ENCODE results near the gene PRKX. TPM values are rescaled to one million over a fixed set of nuclear protein-coding genes. Genes with fewer than 3 reads are reported as not detected.
"Not testable (repeated sequence)": the region's sequence is repeated elsewhere in the genome, so short reads cannot be mapped to it uniquely, and the experiment has no call there.

PRKX gene
- polyA plus RNA-seq, 1 donor: 19.4 TPM

GRCh38 chrX:3712051-3712869 lies 1.2 kb downstream of the PRKX start:
- no peak for DNase-seq

- no peak for DNase-seq
Measured at GRCh38 chrX:3711331-3711917, 2.0 kb downstream of the PRKX start.

DNA sequence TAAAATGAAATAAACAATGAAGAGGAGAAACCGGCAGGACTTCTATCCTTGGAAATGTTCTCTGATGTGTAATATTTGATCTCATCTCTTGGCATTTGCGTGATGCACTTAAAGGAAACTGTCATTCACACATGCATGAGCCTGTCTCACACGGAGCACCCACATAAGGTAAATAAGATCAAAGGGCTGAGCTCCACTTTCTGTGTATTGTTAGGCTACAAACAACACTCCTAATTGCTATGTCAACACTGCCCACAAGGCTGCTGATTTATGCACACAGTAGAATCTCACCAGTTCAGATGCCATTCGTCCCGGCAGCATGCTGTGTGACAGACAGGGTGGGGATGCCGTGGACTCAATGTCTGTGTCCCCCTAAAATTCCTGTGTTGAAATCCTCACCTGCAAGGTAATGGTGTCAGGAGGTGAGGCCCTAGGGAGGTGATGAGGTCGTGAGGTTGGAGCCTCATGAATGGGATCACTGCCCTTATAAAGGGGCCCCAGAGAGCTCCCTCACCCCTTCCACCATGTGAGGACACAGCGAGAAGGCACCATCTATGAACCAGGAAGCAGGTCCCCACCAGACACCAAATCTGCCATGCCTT lies 5.7 kb downstream of the PRKX start:
- DNase-seq: not testable (repeated sequence)

DNA sequence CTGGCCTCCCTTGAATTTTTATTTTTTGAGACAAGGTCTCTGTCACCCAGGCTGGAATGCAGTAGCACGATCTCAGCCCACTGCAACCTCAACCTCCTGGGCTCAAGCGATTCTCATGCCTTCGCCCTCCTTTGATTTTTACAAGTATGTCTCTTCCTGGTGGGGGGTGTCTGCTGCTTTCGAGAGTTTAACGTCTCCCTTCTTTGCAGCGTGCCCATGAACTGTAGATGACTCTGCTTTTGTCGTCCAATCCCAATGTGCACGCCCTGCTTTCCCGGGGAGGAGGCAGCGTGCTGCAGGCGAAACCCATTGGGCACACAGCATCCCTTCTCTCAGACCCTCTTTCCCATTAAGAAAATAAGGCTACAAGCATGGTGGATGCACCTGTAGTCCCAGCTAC lies 7.0 kb downstream of the PRKX start:
- DNase-seq: no peak

GRCh38 chrX:3703251-3703650 lies 10.2 kb downstream of the PRKX start:
- not testable (repeated sequence) for DNase-seq

DNA sequence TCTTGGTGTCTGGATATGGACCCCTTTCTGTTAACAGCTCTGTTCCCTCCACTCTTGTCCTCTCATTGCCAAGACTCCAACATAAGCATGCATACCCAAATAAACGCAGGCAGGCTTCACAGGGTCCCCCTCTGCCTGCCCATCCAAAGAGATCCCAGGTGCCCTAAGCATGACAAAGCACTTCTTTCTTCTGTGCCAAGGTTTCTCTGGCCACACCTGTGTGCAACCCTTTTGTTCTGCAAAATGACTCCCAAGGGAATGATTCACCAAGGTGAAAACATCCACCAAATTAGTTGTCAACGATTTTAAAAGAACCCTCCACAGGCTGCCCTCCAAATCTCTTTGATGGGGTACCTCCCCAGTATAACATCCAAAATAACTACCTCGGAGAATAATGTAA lies 11.4 kb downstream of the PRKX start:
- DNase-seq: not testable (repeated sequence)

DNA sequence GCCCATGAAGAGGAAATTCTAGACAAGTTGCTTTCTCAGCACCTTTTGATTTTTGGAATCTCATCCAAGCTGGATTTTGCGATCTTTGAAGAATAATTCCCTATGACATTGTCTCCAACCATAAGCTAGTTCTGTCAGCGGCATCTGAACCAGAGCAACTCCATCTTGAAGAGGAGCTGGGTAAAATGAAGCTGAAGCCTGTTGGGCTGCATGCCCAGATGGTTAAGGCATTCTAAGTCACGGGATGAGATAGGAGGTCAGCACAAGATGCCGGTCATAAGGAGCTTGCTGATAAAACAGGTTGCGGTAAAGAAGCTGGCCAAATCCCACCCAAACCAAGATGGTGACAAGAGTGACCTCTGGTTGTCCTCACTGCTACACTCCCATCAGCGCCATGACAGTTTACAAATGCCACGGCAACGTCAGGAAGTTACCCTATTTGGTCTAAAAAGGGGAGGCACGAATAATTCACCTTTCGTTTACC lies 12.0 kb downstream of the PRKX start:
- not testable (repeated sequence) for DNase-seq

DNA sequence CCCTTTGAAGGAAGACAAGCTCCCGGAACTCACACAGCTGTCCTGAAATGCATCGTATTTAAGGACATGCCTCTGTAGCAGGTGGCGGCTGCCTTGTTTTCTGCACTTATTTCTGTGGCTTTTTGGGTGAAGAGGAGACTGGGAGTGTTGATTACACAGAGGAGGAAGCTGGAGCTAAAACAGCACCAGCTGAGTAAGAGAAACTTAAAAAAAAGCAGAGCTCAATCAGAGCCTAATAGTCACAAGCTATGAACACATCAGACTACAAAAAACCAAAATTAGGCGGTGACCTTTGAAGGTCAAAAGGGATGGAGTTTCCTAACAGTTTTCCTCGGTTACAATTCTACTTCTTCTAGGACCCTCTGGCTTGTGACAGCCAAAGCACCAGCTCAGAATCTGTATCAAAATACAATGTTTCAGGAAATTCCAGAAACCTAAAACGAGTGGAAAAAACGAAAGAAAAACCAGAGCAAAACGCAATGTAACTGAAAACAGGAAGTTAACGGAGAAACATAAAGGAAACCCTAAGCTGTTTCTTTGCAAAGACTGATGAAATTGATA lies 13.5 kb downstream of the PRKX start:
- DNase-seq: no peak

DNA sequence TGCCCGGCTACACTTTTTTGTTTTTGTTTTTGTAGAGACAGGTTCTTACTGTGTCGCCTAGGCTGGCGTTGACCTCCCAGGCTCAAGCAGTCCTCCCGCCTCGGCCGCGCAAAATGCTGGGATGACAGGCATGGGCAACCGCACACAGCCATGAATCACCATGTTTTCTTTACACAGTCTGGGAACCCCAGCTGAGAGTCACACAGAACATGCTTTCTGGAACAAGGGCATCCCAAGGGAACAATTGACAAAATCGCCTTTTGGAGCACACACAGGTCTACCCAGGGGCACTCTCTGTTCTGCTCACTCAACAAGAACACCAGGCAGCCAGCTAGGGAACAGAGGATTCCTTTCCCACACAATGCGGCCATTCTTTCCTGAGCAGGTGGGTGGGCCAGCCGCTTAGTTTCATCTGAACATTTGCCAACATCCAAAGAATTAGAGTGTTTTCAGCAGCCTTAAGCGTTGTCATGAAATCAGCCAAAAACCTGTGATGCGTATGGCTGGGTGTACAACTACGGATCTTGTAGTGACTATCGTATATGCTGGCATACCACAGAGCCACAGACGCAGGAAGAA lies 15.7 kb downstream of the PRKX start:
- DNase-seq: no peak

DNA sequence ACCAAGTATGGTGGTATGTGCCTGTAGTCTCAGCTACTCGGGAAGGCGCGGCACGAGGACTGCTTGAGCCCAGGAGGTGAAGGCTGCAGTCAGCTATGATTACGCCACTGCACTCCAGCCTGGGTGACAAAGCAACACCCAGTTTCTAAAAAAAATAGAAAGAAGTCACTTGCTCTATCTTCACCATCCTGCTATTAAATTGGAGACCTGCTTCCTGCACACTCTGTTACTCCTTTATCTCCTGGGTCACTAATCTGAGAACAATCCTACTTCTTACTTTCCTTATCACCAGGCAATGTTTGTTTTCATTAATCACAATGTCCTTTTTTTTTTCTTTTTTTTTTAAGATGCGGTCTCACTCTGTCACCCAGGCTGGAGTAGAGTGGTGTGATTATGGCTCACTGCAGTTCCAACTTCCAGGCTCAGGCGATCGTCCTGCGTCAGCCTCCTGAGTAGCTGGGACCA lies 16.2 kb downstream of the PRKX start:
- DNase-seq: no peak

DNA sequence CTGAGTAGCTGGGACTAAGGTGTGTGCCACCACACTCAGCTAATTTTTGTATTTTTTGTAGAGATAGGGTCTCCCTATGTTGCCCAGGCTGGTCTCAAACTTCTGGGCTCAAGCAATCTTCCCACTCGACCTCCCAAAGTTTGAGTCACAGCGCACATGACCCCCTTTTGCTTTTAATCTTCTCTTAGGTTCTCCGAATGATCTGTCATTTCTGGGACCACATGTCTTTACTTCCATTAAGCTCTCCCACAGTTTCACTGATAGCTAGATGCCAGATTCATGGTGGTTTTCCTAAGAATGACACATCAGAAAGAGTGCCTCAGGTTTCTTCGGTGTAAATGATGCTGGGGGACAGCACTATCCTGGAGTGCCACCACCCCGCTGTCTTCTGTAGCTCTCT lies 17.9 kb downstream of the PRKX start:
- DNase-seq: no peak

- DNase-seq: no peak
Measured at GRCh38 chrX:3690140-3690539, 23.3 kb downstream of the PRKX start.

DNA sequence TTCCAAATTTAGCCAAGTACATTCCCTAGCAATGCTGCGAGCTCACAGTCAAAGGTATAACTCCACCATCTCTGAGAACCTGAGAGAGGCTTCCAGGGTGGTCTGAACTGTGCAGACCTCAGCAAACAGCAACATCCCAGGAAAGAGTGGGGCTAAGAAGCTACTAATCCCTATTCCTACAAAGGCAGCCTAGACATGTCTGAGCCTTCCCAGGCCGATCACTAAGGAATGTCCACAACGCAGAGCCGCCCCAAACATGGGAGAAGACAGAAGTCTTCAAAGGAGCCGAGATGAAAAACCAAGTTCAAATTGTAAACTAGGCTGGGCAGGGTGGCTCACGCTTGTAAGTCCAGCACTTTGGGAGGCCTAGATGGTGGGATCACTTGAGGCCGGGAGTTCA lies 30.2 kb downstream of the PRKX start:
- DNase-seq: not testable (repeated sequence)

DNA sequence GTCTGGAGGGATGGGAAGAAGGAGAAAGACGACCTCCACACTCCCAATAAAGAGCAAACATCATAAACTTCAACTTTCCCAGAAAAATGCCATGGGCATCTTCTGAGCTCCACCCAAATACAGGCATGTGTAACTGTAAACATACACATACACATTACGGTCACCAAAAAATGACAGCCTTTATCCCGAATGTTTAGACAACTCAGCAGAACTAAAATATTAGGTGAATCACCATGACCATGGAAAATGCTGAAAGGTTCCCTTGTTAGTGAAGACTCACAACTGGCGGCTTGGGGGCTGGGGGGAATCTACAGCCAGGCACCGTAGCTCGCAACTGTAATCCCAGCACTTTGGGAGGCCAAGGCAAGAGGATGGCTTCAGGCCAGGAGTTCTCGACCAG lies 33.0 kb downstream of the PRKX start:
- no peak for DNase-seq

DNA sequence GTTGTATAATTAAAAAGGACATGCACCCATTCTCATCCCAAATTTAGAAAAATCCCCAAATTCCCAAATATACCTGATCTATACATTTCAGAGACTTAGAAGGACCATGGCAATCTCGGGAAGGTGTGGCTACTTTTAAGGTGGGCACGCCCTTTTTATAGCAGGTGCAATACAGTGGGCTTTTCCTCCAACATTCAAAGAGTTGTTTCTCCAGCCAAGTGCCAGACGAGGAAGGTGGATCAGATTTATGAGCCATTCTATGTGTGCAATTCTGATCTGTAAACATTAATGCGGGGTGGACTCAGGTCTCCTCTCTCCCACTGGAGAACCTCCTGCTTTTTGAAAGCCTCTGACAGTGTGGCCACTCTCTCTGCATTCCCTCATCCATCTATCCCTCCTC lies 33.8 kb downstream of the PRKX start:
- no peak for DNase-seq

DNA sequence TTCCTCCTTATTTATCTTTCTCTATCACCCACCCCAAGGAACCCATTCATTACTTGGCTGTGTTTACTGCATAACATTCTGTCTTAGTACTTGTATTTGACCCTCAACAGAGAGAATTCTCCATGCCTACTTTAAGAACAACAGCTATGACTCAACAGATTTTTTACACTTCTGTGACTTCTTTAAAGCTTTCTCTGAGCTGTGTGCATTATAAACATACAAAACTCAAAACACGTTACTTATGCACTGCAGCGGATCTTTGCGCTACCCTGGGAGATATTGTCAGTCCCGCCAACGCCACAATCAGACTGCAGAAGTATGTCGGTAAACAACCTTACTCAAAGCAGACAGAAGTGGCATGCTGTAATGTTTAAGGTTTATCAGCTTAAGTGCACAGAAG lies 35.1 kb downstream of the PRKX start:
- DNase-seq: no peak

DNA sequence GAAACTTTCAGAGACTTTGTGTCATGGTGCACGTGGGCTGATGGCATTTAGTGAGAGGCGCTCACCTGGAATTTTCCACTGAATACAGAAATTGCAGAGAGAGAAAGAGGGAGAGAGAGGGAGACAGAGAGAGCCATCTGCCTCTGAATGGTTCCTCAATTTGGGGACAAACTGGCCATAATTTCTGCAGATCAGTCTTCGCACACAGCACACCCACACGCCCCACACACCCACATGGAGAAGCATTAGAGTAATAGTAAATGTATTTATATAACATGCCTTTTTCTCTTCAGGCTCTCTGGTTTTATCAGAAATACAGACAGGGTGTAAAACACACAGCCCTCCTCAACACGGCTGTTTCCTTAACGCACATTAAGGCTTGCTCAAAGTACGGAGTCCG lies 38.6 kb downstream of the PRKX start:
- DNase-seq: no peak

DNA sequence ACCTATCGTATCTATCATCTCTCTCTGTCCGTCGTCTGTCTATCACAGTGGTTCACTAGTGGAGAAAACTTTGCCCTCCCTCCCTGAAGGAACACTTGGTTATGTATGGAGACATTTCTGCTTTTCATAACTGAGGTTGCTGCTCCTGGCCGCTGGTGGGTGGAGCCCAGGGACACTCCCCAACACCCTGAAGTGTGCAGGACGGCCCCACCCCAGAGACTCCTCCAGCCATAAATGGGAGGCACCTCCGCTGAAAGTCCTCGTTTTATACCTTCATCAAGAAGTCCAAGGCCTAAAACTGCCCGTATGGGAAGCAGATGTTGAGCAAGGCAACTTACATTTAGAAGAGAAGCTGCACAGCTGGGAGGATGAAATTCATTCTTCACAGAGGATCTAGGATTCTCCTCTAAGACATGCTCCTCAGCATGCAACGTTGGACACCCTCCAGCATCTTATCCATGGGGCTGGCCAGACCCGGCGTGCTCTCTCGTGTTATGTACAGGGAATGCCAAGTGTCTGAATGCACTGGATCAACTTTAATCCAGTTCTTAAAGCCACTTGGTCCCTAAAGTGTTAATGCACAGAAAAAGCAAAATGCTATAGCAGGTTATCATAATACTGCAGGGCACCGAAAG lies 43.5 kb downstream of the PRKX start:
- no peak for DNase-seq

DNA sequence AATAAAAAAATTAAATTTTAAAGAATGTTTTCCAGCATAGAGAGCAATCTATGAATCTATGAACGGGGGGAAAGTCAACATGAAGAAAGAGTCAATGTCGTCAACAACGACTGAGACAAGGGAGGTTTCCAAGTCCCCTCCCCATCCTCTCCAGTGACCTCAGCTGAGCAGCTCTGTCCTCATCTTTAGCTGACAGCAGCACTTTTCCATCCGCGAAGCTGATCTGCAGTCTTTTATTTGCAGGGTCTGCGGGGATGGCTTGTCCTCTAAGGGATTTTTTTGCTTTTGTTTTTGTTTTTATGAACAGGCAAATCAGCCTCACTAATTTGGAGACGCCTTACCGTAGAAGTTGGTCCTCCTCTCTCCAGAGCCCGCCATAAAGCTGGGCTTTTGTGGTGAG lies 46.5 kb downstream of the PRKX start:
- DNase-seq: no peak

GRCh38 chrX:3664921-3665320 lies 48.5 kb downstream of the PRKX start:
- DNase-seq: no peak

DNA sequence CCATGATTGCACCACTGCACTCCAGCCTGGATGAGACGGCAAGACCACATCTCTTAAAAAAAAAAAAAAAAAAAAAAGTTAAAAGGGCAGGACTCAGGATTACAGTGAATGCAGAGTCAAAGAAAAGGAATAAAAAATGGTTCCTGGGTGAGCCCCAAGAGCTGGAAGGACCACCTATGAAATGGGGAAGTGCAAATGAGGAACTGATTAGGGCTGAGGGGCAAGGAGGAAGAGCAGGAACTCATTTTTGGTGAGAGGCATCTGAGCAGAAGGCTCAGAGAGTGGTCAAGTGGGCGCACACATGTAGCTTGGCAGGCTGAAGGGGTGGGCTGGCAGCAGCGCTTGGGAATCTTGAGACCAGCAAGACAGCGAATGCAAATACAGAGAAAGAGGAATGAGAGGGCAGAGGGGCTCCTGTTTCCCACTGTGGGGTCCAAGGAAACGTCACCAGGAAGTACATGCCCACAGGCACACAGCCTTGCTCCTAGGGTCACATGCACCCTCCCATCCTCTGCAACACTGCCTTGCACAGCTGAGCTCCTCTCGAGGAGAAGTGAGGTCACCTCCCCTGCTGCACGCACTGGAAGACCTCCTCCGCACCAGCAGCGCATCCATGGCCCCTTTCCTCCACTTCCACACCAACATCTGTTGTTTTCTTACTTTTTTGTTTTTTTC lies 49.7 kb downstream of the PRKX start:
- not testable (repeated sequence) for DNase-seq
